ELR (cell line): ENCODE results near the gene CEBPG.
A peak's percentile ranks its signal among the peaks of the same experiment; 100 is the strongest.

Experiments
- DNase-seq: peaks from one replicate; pipeline ENCODE4 v3.0.0-alpha.2; 2015; ENCODE audit warnings: low read depth

CEBPG gene

GRCh38 chr19:33373453-33374235, at the start of gene CEBPG:
Gene CEBPG, plus strand, starts transcription at chr19:33373709. Its CDS starts 5,531 bp downstream, at chr19:33379240.
- peak; percentile 83 for DNase-seq

DNA sequence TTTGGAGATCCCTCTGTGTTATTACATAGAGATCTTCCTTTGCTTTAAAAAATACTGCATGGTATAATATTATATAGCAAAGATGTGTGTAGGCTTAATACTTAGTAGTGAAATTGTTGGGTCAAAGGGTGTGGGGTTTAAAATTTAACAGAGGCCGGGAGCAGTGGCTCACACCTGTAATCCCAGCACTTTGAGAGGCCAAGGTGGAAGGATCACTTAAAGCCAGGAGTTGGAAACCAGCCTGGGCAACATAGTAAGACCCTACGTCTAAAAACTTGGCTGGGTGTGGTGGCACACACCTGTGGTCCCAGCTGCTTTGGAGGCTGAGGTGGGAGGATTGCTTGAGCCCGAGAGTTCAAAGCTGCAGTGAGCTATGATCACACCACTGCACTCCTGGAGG, 48.9 kb upstream of the CEBPG start:
- DNase-seq, result no peak

GRCh38 chr19:33325920-33326319, 47.6 kb upstream of the CEBPG start:
- no peak for DNase-seq

GRCh38 chr19:33329060-33329459, 44.4 kb upstream of the CEBPG start:
- DNase-seq, result no peak

DNA sequence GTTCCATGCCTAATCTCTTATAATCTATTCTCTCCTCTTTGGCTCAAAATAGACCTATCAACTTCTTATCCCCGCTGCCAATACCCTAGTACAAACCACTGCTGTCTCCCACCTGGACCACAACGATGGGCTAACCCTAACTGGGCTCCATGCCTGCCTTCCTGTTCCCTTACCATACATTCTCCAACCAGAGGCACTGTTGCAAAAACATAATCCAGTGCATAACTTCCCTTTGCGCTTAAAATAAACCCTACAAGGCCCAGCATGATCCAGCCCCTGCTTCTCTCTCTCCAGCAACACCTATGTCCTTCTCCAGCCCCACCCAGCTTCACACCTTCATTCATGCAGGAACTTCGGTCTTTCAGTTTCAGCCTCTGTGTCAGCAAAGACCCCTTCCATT, 43.8 kb upstream of the CEBPG start:
- no peak for DNase-seq

DNA sequence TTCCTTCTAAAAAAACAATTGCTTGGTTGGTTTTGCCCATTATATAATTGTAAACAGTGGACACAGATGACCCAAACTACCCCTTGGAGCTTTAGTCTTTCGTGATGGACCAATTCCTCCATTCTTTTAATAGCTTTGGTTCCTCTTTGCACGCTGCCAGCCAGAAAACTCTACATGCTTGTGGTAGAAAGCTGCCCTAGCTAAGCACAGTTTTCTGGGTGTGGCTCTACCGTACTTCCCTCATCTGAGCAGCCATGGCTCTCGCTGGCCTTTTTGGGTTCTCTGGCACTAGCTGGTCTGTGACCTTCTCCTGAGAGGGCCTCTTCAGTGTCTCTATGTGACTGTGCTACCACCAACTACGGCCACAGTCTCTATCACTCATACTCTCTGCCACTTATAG, 41.3 kb upstream of the CEBPG start:
- no peak for DNase-seq

- no peak for DNase-seq
Measured at GRCh38 chr19:33333151-33333550, 40.4 kb upstream of the CEBPG start.

- DNase-seq, result no peak
Measured at GRCh38 chr19:33333642-33334041, 39.9 kb upstream of the CEBPG start.

DNA sequence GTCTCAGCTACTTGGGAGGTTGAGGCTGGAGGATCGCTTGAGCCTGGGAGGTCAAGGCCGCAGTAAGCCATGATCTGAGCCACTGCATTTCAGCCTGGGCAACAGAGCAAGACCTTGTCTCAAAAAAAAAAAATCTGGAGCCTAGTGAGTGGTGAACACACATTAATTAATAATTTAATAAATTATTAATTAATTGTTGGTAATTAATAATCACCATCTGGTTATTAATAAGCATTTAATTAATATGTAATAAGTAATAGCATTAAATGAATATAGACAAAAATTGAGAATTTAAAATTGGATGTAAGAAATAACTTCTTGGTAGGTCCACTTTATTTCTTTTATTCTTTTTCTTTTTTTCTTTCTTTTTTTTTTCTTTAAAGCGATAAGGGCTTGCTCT, 39.2 kb upstream of the CEBPG start:
- no peak for DNase-seq

- no peak for DNase-seq
Measured at GRCh38 chr19:33335446-33335845, 38.1 kb upstream of the CEBPG start.

DNA sequence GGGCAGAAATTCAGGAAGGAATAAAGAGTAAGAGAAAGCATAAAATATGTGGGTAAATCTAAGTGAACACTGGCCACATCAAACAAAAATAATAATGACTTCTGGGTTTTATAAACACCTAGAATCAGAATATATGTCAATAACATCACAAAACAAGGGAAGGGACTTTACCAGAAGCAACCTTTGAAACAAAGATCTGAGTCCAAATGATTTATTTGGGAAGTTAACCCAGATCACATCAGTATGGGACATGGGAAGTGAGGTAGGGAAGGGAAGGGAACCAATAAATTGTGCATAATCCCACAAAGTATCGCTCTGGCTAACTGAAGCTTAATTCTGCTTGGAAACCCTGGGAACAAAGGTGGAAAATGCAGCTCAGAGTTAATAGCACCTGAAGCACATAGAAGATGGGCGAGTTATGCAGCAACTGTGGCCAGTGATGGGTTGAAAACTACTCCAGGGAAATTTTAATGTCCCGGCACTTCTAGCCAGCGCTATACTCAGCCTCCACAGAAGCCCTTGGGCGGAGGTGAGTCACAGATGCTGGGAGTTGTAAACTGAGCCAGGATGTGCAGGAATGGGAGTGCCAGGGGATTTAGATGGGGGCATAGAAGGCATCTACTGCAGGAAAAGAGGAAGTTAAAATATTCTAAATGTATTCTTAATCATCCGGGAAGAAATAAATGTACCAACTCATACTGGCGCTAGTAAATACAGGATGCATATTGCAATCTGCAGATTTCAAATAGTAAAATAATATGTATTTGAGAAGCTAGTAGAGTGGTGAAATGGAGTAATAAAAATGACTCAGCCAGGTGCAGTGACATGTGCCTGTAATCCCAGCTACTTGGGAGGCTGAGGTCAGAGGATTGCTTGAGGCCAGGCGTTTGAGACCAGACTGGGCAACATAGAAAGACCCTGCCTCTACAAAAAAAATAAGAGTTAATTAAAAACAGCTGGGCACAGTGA, 34.2 kb upstream of the CEBPG start:
- DNase-seq, result peak; percentile 8

GRCh38 chr19:33340991-33341390, 32.5 kb upstream of the CEBPG start:
- no peak for DNase-seq

GRCh38 chr19:33343301-33343700, 30.2 kb upstream of the CEBPG start:
- no peak for DNase-seq

DNA sequence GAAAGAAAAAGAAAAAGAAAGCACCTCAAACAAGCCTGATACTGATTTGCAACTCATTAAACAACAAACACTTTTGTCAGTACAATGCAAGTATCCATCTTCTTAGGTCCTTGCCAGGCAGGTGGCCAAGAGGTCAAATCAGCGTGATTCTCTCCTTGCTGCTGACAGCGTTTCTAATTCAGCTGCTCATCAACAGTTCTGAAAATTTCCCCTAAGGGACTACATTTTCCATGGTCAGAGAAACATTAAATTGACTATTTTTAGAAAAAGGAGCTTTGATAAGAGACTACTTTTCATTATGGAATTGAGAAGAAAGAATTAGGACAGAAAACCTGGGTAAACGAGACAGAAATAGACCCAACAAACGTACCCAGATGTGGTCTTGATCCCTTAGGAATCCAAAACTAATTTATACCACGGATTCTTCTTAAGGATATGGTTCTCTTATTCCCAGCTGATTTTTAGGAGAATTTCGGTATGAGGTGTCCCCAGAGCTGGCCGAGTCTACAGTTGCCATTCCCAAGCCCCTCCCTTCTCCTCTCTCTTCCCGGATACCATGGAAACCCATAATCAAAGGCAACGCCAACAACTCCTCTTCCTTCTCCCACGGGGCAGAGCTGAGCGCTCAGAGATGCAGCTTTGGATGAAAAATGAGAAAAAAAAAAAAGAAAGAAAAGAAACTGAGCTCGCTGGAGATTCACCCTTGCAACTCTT, 29.5 kb upstream of the CEBPG start:
- DNase-seq, result no peak

GRCh38 chr19:33344573-33344925, 29.0 kb upstream of the CEBPG start:
- no peak for DNase-seq

DNA sequence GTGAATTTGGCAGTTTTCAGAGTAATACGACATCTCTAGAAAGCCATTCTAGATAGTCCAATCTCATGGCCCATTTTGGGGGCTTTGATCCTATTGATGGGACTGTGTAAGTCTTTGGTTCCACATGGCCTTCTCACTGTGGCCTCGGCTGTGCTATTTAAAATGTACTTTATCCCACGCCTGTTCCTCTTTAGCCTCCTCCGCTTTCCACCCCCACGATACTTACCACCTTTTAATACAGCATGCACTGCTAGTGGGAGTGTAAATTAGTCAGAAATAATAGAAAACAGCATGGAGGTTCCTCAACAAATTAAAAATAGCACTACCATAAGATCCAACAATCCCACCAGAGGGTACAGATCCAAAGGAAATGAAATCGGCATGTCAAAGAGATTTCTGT, 28.3 kb upstream of the CEBPG start:
- DNase-seq, result no peak

- no peak for DNase-seq
Measured at GRCh38 chr19:33346665-33347064, 26.8 kb upstream of the CEBPG start.

DNA sequence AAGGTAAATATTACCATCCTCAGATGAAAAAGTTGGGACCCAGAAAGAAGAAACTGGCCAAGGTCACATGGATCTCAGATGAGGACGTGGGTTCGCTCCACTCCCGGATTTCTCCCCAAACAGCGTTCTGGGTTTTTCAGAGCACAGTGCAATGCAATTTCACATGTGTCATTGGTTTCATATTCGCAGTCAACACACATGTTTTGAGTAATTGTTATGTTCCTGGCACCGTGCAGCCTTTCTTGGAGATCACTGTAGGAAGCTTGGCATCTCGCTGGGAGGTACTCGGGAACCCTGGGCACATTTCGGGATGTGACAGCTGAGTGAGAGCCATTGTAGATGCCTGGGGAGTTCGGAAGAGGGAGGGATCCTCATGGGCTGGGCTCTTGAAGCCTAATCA, 26.2 kb upstream of the CEBPG start:
- no peak for DNase-seq

- DNase-seq, result peak; percentile 16
Measured at GRCh38 chr19:33348301-33349010, 25.1 kb upstream of the CEBPG start.

DNA sequence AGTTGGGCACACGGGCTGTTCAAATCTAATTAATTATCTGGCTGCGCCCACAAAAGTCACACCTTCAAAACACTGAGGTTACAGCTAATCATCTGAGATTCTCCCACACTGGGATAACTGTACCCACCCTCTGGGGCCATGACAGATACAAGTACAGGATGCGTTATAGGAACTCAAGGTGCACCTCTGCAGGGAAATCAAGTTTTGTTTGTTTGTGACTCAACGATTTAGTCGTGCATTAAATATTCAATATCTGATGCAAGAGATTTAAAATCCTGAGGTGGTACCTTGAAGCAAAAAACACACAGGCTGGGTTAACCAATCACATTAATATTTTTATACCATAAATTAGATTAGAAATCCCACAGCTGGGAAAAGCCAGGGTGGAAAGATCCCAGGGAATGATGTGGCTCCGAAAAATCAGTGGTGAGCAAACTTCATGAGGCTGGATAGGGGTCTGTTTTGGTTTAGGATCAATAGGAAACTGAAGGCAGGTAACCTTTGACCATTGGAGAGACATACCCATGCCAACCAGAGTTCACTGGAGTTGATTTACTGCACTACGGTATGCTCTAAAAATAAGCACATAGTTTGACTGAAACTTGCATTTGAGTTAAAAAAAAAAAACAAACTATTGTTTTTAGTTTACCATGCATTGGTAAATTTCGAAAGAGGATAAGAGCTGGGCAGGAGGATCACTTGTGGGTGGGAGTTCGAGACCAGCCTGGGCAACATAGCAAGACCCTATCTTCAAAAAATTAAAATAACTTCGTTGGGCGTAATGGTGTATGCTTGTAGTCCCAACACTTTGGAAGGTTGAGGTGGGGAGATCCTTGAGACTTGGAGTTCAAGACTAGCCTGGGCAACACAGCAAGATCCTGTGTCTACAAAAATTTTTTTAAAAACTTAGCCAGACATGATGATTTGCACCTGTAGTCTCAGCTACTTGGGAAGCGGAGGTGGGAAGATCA, 23.9 kb upstream of the CEBPG start:
- DNase-seq, result no peak
